Measurements from ENCODE around the gene GFOD1.

Gene GFOD1

DNA sequence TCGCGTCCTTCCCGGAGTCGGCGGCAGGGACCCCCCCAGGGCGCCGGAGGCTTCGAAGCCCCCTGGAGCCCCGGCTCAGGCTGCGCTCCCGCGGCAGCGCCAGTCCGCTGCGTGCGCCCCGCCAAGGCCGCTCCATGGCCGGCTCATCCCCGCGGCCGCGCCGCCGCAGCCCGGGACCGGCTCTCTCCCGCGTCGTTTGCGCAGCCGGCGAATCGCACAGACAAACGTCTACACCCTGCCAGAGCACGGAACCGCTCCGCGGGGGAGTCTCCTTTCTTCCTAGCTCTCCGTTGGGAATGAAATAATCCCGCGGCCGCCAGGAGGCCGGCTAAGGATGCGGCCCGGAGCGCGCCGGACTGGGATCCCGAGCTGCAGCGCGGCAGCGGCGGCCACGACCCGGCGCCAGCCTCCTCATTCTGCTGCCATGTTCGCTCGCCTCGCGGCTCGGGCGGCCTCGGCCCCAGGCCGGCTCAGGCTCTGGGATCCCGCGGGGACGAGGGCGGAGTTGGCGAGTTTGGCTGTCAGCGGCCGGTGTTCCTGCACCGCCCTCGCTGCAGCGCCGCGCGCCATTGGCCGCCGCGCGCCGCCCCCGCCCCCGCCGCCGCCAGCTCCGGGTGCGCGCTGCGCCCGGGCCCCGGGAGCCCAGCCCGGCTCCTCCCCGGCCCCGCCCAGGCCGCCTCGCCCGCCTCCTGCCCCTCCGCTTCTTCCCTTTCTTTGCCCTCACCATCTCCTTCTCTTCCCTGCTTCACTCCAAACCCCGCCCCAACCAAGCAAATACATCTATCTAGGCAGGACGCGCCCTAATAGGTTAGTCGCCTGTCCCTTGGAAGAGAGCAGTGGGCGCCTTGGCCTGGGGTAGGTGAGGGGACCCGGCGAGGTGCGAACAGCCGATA, at the start of gene GFOD1:
GFOD1 (minus strand) TSS at position 479 of the 893 bp plus-strand sequence. CDS start 710 bp downstream, outside the sequence.
- DNase-seq, result peak; percentile 74 to 87

GRCh38 chr6:13536796-13537526, 49.6 kb upstream of the GFOD1 start:
- no peak for DNase-seq

- DNase-seq, result no peak
Measured at GRCh38 chr6:13535306-13535705, 47.9 kb upstream of the GFOD1 start.

DNA sequence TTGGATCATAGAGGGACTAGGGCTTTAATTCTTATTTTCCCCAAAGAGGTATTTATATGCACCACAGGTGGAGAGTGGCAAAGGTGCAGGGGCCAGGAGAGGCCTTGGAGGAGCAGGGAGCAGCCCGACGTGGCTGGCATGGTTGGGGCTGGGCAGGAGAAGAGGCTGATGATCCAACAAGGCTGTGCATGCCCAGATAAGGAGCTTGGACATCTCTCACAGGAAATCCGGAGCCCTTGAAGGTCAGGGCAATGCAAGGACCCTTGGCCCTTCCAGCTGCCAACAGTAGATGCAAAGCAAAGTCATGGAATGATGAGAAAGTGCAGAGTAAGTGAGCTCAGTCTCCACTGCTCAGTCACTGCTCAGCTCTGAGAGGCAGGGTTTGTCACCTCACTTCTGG, 47.1 kb upstream of the GFOD1 start:
- DNase-seq, result no peak

DNA sequence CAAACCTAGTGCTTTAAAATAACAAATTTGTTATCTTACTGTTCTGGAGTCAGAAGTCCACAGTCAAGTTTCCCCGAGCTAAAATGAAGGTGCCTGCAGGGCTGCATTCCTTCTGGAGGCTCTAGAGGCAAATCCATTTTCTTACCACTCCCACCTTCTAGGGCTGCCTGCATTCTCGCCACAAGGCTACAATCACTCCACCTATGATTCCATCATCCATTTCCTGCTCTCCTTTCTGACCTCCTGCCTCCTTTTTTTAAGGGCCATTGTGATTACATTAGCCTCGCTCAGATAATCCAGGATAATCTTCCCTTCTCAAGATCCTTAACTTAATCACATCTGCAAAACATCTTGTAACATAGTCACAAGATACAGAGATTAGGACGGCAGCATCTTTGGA, 44.6 kb upstream of the GFOD1 start:
- DNase-seq, result no peak

DNA sequence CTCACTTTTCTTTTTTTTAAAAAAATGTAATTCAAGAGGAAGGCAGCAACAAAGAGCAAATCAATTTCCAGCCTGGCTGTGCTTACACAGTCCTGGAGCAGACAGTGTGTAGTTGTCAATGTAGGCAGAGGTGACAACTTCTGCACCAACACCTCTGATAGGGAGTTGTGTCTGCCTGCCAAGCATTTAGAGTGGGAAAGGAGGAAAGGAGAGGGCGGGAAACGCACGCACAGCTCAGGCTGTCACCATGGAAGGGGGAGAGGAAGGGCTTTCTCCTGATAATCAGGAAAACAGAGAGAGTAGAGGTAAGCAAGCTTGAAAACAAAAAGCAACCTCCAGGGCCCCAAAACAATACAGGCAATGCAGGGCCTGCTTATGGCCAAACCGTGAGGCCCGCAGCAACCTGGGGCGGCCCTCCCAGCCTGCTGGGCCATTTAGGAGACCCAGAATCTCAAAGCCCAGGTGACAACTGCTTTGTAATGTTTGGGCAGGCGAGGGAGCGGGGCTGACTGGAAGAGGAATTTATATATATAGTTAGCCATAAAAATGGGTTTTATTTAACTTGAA, 41.5 kb upstream of the GFOD1 start:
- DNase-seq, result no peak

DNA sequence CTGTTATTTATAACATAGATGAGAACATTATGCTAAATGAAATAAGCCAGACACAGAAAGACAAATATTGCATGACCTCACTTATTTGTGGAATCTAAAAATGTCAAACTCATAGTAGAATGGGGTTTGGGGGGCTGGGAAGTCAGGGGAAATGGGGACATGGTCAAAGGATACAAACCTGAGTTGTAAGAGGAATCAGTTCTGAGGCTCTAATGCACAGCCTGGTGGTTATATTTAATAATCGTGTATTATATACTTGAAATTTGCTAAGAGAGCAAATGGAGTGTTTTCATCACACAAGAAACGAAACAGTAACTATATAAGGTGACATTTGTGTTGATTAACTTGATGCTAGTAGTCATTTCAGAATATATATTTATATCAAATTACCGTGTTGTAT, 40.8 kb upstream of the GFOD1 start:
- no peak for DNase-seq

- no peak for DNase-seq
Measured at GRCh38 chr6:13527671-13528056, 40.3 kb upstream of the GFOD1 start.

GRCh38 chr6:13526727-13527670, 39.6 kb upstream of the GFOD1 start:
- DNase-seq, result peak in 1 of 2 donors; percentile 3

DNA sequence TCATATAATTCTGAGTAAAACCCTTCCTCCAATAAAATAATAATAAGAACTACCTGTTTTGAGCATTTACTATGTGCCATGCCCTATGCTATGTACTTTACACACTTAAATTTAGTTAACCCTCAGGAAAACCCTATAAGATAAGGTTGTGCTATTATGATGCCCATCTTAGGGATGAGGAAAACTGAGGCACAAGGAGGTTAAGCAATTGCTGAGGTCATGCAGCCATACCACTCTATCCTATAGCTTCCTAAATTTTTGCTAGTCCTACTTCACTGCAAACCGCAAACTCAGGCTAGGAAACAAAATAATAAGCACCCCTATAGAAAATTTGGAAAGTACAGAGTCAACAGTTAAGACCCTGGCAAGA, 38.9 kb upstream of the GFOD1 start:
- DNase-seq, result no peak

DNA sequence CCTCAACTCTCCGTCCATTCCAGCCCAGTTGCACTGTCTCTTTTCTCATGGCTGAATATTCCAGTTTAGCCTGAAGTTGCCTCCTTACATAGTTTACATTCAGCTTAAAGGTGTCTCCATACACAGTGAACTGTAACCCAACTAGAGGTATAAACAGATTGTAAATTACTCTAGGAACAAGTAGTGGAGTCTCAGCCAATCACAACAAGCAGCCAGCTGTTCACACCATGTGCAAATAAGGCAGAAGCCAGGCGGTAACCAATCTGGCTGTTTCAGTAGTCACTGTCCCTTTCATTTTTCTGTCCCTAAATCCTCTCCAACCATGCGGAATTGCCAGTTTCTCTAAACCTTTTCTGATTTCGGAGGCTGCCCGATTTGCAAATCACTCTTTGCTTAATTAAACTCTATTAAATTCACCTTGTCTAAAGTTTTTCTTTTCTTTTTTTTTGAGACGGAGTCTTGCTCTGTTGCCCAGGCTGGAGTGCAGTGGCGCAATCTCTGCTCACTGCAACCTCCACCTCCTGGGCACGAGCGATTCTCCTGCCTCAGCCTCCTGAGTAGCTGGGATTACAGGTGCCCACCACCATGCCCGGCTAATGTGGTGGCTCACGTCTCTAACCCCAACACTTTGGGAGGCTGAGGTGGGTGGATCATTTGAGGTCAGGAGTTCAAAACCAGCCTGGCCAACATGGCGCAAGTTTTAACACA, 37.6 kb upstream of the GFOD1 start:
- no peak for DNase-seq

GRCh38 chr6:13523826-13524622, 36.6 kb upstream of the GFOD1 start:
- no peak for DNase-seq

DNA sequence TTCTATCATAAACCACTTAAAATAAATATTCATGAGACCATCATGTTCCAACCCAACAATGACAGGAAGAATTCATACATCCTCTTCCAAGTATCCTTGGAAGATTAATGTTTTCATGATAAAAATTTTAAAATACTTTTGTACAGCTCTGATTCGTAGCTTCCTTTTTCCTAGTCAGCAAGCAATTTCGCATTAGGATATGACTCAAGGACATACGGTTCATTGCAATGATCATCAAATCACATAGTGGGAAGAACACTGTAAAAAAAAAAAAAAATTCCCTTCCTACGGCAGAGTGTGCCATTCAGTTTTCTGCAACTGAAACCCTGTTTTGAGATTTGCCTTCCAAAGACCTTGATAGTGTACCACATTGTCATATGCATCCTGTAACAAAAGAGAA, 35.3 kb upstream of the GFOD1 start:
- no peak for DNase-seq

DNA sequence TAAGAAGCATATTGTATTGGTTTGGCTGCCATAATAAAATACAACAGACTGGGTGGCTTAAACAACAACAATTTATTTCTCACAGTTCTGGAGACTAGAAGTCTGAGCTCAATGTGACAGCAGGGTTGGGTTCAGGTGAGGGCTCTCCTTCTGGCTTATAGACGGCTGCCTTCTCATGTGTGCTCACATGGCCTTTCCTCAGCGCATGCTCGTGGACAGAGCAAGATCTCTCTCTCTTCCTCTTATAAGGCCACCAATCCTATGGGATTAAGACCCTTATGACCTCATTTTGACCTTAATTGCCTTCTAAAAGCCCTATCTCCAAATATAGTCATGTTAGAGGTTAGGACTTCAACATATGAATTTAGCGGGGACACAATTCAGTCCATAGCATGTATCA, 32.4 kb upstream of the GFOD1 start:
- no peak for DNase-seq

GRCh38 chr6:13517116-13517515, 29.7 kb upstream of the GFOD1 start:
- no peak for DNase-seq

GRCh38 chr6:13515912-13516311, 28.5 kb upstream of the GFOD1 start:
- DNase-seq, result no peak

GRCh38 chr6:13513626-13514502, 26.5 kb upstream of the GFOD1 start:
- no peak for DNase-seq

DNA sequence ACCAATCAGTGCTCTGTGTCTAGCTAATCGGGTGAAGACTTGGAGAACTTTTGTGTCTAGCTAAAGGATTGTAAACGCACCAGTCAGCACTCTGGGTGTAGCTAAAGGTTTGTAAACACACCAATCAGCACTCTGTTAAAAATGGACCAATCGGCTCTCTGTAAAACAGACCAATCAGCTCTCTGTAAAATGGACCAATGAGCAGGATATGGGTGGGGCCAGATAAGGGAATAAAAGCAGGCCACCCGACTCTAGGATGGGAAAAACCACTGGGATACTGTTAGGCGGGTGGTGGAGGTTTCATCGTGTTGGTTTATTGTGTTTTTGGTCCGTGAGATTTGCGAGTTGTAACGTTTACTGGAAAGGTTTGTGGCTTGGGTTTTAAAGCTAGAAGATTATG, 25.5 kb upstream of the GFOD1 start:
- DNase-seq, result no peak

DNA sequence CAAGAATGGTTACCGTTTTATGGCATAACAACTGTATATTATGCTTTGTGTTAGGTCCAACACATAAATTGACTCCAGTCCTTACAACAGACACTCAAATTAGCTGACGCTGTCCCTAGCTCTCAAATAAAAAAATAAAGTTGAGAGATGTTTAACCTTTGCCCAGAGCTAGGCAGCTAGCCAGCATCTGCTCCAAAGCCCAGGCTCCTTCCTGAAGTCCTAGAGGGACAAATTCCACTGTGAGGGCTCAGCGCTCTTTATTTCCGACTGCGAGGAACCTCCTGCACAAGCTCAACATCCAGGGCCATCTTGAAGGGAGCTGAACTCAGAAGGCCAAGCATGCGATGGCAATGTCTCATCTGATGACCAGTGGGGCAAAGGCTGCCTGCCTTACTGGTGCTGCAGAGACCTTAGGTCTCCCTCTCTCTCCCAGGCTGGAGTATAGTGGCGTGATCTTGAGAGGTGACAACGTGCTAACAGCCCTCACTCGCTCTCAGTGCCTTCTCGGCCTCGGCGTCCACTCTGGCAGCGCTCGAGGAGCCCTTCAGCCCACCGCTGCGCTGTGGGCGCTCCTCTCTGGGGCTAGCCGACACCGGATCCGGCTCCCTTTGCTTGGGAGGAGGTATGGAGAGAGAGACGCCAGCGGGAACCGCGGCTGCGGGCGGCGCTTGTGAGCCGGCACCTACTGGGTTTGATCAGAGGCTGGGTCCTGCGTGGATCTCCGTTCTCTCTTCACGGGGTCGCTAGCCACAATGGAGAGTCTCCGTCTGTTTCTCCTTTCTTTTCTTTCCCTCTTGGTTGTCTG, 24.7 kb upstream of the GFOD1 start:
- no peak for DNase-seq

Data from stimulated activated CD4-positive, alpha-beta T cell treated with anti-CD3 and anti-CD28 coated beads, Interleukin-2, amount 100 ng/mL, for 24 hours (primary cell).